ENCODE data around the gene CARS2.
"Not testable (repeated sequence)": the region's sequence is repeated elsewhere in the genome, so short reads cannot be mapped to it uniquely, and the experiment has no call there.

CARS2 gene

DNA sequence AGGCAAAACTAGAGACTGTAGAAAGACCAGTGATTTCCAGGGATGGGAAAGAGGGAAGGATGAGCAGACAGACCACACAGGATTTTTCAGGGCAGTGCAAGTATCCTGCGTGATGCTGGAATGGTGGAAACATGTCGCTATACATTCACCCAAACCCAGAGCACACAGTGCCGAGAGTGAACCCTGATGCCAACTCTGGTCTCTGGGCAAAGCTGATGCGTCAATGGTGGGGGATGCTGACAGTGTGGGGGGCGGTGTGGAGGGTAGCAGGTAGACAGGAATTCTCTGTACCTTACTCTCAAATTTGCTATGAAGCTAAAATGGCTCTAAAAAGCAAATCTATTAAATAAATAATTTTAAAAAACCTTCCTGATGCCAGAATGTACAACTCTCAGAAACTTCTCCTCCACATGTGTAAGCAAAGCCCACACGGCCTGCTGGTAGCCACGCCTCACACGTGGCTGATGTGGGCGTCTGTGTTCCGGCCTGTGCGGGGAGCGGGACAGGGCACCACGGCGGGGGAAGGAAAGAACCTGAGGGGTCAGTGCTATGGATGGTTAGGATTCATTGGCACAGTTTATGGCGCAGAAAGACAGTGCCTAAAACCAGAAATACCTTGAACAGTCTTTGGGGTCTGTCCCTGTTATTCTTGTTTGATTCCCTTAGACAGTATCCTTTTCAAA, 23.9 kb downstream of the CARS2 start:
- H3K9ac ChIP-seq = no peak overlapping the region
- no peak overlapping the region for H3K4me2 ChIP-seq
- TF ChIP-seq Cebpa-rat (IDR thresholded peaks at IDR 0.05) = no peak
- H3K27ac ChIP-seq = no peak overlapping the region
- no peaks in the 10 kb centered on the region for H3K9me3 ChIP-seq (replicated peaks in 1 of 11)
- peaks cover 13 to 32% (median 22%) of the 10 kb centered on the region in 10 experiments for H3K4me1 ChIP-seq
- no peak overlapping the region for H3K4me3 ChIP-seq
- peaks cover 66 to 88% (median 73%) of the 10 kb centered on the region in 11 experiments for H3K36me3 ChIP-seq
- H4K20me1 ChIP-seq = peaks cover 0 to 47% (median 22%) of the 10 kb centered on the region in 11 experiments; a peak in 17 of 22 replicates
- H3K27me3 ChIP-seq = no peaks in the 10 kb centered on the region

DNA sequence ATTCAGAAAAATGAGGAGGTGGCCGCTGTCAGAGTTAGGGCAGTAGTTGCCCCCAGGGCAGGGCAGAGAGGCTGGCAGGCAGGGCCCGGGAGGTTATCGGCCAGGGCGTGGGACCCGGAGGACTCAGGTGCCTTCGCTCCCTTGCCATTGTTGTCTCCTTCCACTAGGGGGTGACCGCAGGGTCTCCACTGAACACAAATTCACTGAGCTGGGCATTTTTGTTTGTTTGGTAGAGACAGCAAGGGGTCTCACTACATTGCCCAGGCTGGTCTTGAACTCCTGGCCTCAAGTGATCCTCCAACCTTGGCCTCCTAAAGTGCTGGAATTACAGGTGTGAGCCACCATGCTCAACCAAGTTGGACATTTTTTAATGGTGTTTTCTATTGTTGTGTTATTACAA, 25.1 kb downstream of the CARS2 start:
- Histone ChIP-seq H3K27me3 (no peaks in the 10 kb centered on the region), H3K36me3 (peaks cover 54 to 77% (median 61%) of the 10 kb centered on the region in 11 experiments), H3K9me3 (replicated peaks in 1 of 11) (no peaks in the 10 kb centered on the region), H3K9ac (no peak overlapping the region), H3K4me3 (no peak overlapping the region), H4K20me1 (peaks cover 0 to 53% (median 34%) of the 10 kb centered on the region in 11 experiments; a peak in 17 of 22 replicates), H3K4me1 (peaks cover 24 to 44% (median 34%) of the 10 kb centered on the region in 10 experiments), H3K4me2 (peak overlapping the region in 7 of 11 experiments; percentile 10 to 43 (median 17); a peak in 7 of 22 replicates), H3K27ac (peak overlapping the region in 1 of 11 experiments; percentile 36; a peak in 1 of 22 replicates)
- no peak for TF ChIP-seq Cebpa-rat (IDR thresholded peaks at IDR 0.05)

DNA sequence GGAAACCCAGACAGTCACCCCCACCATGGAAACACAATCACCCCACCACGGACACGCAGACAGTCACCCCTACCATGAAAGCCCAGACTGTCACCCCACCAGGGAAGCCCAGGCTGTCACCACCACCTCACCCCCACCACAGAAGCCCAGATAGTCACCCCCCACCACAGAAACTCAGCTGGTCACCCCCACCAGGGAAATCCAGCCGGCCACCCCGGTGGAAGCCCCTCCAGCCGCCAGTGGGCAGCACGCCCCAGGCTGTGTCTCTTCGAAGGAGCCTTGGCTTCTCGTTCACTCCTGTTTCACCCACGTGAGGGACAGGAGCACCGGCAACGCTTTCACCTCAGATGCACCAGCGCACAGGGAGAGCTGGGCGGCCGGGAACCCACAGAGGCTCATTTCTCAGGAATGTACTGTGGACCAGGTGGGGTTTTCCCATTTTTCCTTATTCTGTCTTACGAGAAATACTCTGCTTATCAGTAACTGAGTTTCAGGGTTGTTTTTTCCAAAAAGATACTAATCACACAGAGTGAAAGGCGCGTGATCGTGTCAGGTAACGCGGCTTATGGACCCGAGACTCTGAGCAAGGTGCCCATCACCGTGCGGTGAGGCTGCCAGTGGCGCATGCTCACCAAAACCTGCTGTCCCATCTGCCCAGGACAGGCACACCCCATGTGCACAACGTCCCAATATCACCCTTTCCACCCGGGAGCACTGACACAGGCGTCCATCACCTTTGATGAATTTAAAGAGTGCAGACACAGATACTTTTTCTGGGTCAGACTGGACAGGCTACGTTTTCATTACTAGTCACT, 28.0 kb downstream of the CARS2 start:
- H3K36me3 ChIP-seq = peaks cover 31 to 55% (median 44%) of the 10 kb centered on the region in 11 experiments
- H3K4me3 ChIP-seq = no peak overlapping the region

DNA sequence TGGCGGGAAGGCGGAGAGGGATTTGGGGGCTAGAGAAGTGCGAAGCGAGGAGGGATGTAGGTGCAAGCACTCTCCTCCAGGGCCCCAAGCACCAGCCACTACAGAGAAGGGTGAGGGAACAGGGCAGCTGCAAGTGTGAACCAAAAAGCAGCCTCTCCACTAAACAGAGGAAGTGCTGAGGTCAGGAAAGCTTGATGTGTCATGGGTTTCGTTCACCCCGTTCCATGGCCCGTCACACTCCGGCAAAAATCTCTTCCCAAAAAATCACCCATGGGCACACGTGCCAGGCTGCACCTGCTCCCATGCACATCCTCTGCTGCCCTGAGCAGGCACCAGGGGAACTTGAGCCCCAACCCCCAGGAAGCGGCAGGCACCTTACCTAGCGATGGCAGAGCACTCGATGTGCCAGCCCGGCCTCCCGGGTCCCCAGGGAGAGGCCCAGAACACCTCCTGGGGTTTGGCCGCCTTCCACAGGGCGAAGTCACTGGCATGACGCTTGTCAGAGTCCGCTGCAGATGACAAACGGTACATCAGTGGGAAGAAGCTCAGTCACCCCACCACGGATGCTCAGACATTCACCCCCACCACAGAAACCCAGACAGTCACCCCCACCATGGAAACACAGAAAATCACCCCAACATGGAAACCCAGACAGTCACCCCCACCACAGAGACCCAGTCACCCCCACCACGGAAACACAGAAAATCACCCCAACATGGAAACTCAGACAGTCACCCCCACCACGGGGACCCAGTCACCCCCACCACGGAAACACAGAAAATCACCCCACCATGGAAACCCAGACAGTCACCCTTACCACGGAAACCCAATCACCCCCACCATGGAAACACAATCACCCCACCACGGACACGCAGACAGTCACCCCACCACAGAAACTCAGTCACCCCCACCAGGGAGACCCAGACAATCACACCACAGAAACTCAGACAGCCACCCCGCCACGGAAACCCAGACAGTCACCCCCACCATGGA, 29.0 kb downstream of the CARS2 start:
- Histone ChIP-seq H3K9me3 (replicated peaks in 1 of 11) (peaks cover 5 to 8% (median 7%) of the 10 kb centered on the region in 11 experiments; a peak in 15 of 22 replicates), H3K9ac (peak overlapping the region; percentile 38 to 76 (median 65); a peak in 21 of 22 replicates), H3K36me3 (peaks cover 21 to 45% (median 34%) of the 10 kb centered on the region in 11 experiments), H3K4me1 (peaks cover 28 to 48% (median 38%) of the 10 kb centered on the region in 10 experiments), H3K4me2 (peak overlapping the region; percentile 85 to 96 (median 89)), H3K4me3 (peak overlapping the region; percentile 11 to 47 (median 28); a peak in 14 of 20 replicates), H4K20me1 (peaks cover 0 to 52% (median 33%) of the 10 kb centered on the region in 11 experiments; a peak in 17 of 22 replicates), H3K27ac (peak overlapping the region; percentile 37 to 87 (median 73); a peak in 20 of 22 replicates), H3K27me3 (no peaks in the 10 kb centered on the region)
- no peak for TF ChIP-seq Cebpa-rat (IDR thresholded peaks at IDR 0.05)

More for the DNA sequence above, 28.0 kb downstream of the CARS2 start:
- TF ChIP-seq Cebpa-rat (IDR thresholded peaks at IDR 0.05) = no peak
- Histone ChIP-seq H3K27ac (peak overlapping the region in 5 of 11 experiments; percentile 17 to 87 (median 49); a peak in 7 of 22 replicates), H4K20me1 (peaks cover 0 to 52% (median 33%) of the 10 kb centered on the region in 11 experiments; a peak in 17 of 22 replicates), H3K27me3 (no peaks in the 10 kb centered on the region), H3K4me2 (peak overlapping the region; percentile 35 to 96 (median 86); a peak in 20 of 22 replicates), H3K9ac (peak overlapping the region in 1 of 11 experiments; percentile 32; a peak in 1 of 22 replicates), H3K9me3 (replicated peaks in 1 of 11) (peaks cover 5 to 8% (median 7%) of the 10 kb centered on the region in 11 experiments; a peak in 15 of 22 replicates), H3K4me1 (peaks cover 28 to 48% (median 38%) of the 10 kb centered on the region in 10 experiments)

DNA sequence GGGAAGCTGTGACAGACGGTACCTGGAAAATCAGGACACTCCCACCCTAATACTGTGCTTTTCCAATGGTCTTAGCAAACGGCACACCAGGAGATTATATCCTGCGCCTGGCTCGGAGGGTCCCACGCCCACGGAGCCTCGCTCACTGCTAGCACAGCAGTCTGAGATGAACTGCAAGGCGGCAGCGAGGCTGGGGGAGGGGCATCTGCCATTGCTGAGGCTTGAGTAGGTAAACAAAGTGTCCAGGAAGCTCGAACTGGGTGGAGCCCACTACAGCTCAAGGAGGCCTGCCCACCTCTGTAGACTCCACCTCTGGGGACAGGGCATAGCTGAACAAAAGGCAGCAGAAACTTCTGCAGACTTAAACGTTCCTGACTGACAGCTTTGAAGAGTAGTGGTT, 36.1 kb downstream of the CARS2 start:
- not testable (repeated sequence) for H3K27ac ChIP-seq, H3K4me2 ChIP-seq, H3K9ac ChIP-seq, H3K27me3 ChIP-seq, H3K4me3 ChIP-seq
- Histone ChIP-seq H3K4me1 (peaks cover 0 to 11% (median 0%) of the 10 kb centered on the region in 10 experiments; a peak in 1 of 20 replicates), H4K20me1 (peaks cover 0 to 12% (median 0%) of the 10 kb centered on the region in 11 experiments; a peak in 3 of 22 replicates), H3K36me3 (peaks cover 55 to 75% (median 68%) of the 10 kb centered on the region in 11 experiments), H3K9me3 (replicated peaks in 1 of 11) (peaks cover 5 to 17% (median 7%) of the 10 kb centered on the region in 11 experiments; a peak in 16 of 22 replicates)

DNA sequence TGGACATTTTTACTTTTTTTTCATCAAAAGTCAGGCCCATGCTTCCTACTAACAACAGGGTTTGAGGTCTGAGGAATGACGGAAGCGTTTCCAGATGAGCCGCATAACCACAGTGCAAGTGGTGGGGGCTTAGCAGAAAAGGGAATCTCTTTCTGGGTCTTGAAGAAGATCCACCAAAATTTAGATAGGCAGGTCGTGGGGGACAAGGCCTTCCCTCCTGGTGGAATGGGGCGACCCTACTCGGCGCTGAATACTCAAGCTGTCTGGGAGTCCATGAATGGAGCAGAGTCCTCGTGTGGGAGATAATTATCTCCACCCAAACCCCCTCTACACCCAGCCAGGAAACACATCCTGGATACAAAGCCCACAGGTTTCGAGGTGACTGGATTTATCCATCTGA, 36.9 kb downstream of the CARS2 start:
- Histone ChIP-seq H3K27me3 (no peaks in the 10 kb centered on the region), H3K36me3 (peaks cover 57 to 77% (median 70%) of the 10 kb centered on the region in 11 experiments)
- TF ChIP-seq Cebpa-rat (IDR thresholded peaks at IDR 0.05) = no peak

DNA sequence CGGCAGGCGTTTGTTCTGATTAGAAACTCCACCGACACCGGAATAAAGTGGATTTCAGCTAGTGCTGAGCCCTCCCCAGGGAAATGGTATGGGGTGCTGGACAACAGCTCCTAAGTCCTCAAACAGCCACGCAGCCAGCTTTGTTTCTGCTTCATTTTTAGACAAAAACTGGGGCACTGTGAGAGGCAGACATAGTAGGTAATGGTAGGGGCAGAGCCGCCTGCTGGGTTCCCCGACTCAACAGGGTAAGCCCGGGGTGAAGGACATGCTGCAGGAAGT, 39.7 kb downstream of the CARS2 start:
- Histone ChIP-seq H3K9me3 (replicated peaks in 1 of 11) (peaks cover 11 to 32% (median 24%) of the 10 kb centered on the region in 11 experiments), H3K4me1 (peaks cover 0 to 11% (median 0%) of the 10 kb centered on the region in 10 experiments; a peak in 1 of 20 replicates), H3K27me3 (no peaks in the 10 kb centered on the region), H3K36me3 (peaks cover 86 to 99% (median 96%) of the 10 kb centered on the region in 11 experiments), H3K27ac (peak overlapping the region in 2 of 11 experiments; percentile 16 to 32; a peak in 2 of 22 replicates), H3K9ac (no peak overlapping the region), H3K4me2 (no peak overlapping the region), H4K20me1 (peaks cover 0 to 12% (median 0%) of the 10 kb centered on the region in 11 experiments; a peak in 3 of 22 replicates), H3K4me3 (no peak overlapping the region)
- TF ChIP-seq Cebpa-rat (IDR thresholded peaks at IDR 0.05) = no peak

More for the DNA sequence above, 36.9 kb downstream of the CARS2 start:
- no peak overlapping the region for H3K9ac ChIP-seq
- peaks cover 0 to 12% (median 0%) of the 10 kb centered on the region in 11 experiments; a peak in 3 of 22 replicates for H4K20me1 ChIP-seq
- no peak overlapping the region for H3K4me2 ChIP-seq
- H3K27ac ChIP-seq = no peak overlapping the region
- no peak overlapping the region for H3K4me3 ChIP-seq
- peaks cover 0 to 11% (median under 1%) of the 10 kb centered on the region in 11 experiments; a peak in 14 of 22 replicates for H3K9me3 ChIP-seq (replicated peaks in 1 of 11)
- H3K4me1 ChIP-seq = peaks cover 0 to 11% (median 0%) of the 10 kb centered on the region in 10 experiments; a peak in 1 of 20 replicates
